Breast epithelium (tissue), 4 donors: ENCODE data around the gene HOXC5. TPM values are rescaled to one million over a fixed set of nuclear protein-coding genes. Genes with fewer than 3 reads are reported as not detected.

Experiments used
- DNase-seq, 2 donors: peaks; one replicate each; pipeline ENCODE4 v3.0.0-alpha.2; 2019; ENCODE audit warnings: low spot score in 2 of 2
- H3K27ac ChIP-seq, 2 donors: fragments of 200-600 bp; sonication (generic) in 1 of 2; one replicate each; pipeline ENCODE4 v1.5.1; 2016 to 2019; ENCODE audit warnings: mild to moderate bottlenecking in 1 of 2
- H3K27me3 ChIP-seq, 2 donors: fragments of 200-600 bp; sonication (generic) in 1 of 2; one replicate each; pipeline versions ENCODE4 v1.5.1 to v1.6.0; 2017 to 2019; ENCODE audit warnings: control low read depth in 1 of 2, mild to moderate bottlenecking in 1 of 2
- H3K36me3 ChIP-seq: fragments of 200-600 bp; one replicate; pipeline ENCODE4 v1.5.1; 2019
- H3K4me1 ChIP-seq, 2 donors: fragments of 200-600 bp; sonication (generic); one replicate each; pipeline ENCODE4 v1.5.1; 2016 to 2019; ENCODE audit warnings: control low read depth in 1 of 2
- H3K4me3 ChIP-seq, 3 donors: fragments of 200-600 bp; sonication (generic); 1 replicate in 2 of 3; 2 replicates in 1 of 3; pipeline ENCODE4 v1.5.1; 2016 to 2019; ENCODE audit warnings: mild to moderate bottlenecking in 3 of 3, moderate library complexity in 2 of 3
- H3K9me3 ChIP-seq, 2 donors: fragments of 200-600 bp; sonication (generic) in 1 of 2; one replicate each; pipeline ENCODE4 v1.5.1; 2016 to 2019; ENCODE audit warnings: control low read depth in 1 of 2
- CTCF ChIP-seq, 3 donors: fragments of 450-650 bp; IDR thresholded peaks; one replicate each; pipeline ENCODE4 v1.5.1; 2016 to 2017; ENCODE audit warnings: antibody characterized with exemption in 3 of 3, mild to moderate bottlenecking in 3 of 3, moderate library complexity in 3 of 3
- POLR2A ChIP-seq: fragments of 450-650 bp; IDR thresholded peaks from one replicate; pipeline ENCODE4 v1.6.1; 2016; ENCODE audit warnings: antibody characterized with exemption, mild to moderate bottlenecking, moderate library complexity
- POLR2AphosphoS5 ChIP-seq, 3 donors: sonication (generic); formaldehyde crosslinking; IDR thresholded peaks; one replicate each; pipeline ENCODE4 v1.6.1; 2017; ENCODE audit warnings: antibody characterized with exemption in 3 of 3
- intact Hi-C: fragments of 100-400 bp; cut with DNase I; formaldehyde crosslinking; loops from one replicate; pipeline ENCODE4 v1.15.1; 2023; ENCODE audit warnings: low total_unique reads
- total RNA-seq, 3 donors: library from RNA; depleted of rRNA; stranded (reverse); fragments of >200 nt; gene quantifications; one replicate each; pipeline ENCODE4 v1.1.0, GENCODE V29; 2016

The HOXC5 gene
- total RNA-seq, 3 donors from 2014 or later: 0.73 to 0.98 (median 0.96) TPM

- H3K36me3 ChIP-seq: no peaks in the 10 kb centered on the region
- no peak for DNase-seq
- peaks cover 3 to 82% of the 10 kb centered on the region in 2 donors for H3K27me3 ChIP-seq
- no peak for TF ChIP-seq POLR2AphosphoS5 (IDR thresholded peaks at IDR 0.05)
- TF ChIP-seq POLR2A: no peak
- no peak for TF ChIP-seq CTCF (IDR thresholded peaks at IDR 0.05)
- H3K4me3 ChIP-seq: peak overlapping the region in 1 of 3 donors; percentile 71
- H3K27ac ChIP-seq: no peak overlapping the region
- intact Hi-C loops: no loop called here
- H3K4me1 ChIP-seq: peaks cover 4 to 9% of the 10 kb centered on the region in 2 donors
- H3K9me3 ChIP-seq: no peaks in the 10 kb centered on the region
Measured at GRCh38 chr12:53993162-53994008, 39.5 kb upstream of the HOXC5 start.

- no peaks in the 10 kb centered on the region for H3K9me3 ChIP-seq
- no peaks in the 10 kb centered on the region for H3K36me3 ChIP-seq
- DNase-seq: no peak
- H3K27ac ChIP-seq: peak overlapping the region in 1 of 2 donors; percentile 91
- intact Hi-C loops: no loop called here
- TF ChIP-seq POLR2A: no peak
- no peak for TF ChIP-seq CTCF (IDR thresholded peaks at IDR 0.05)
- TF ChIP-seq POLR2AphosphoS5 (IDR thresholded peaks at IDR 0.05): no peak
- peaks cover 3 to 77% of the 10 kb centered on the region in 2 donors for H3K27me3 ChIP-seq
- peaks cover 4 to 9% of the 10 kb centered on the region in 2 donors for H3K4me1 ChIP-seq
- peak overlapping the region; percentile 47 to 71 (median 71) for H3K4me3 ChIP-seq
Measured at GRCh38 chr12:53994009-53994263, 38.9 kb upstream of the HOXC5 start.

- Histone ChIP-seq H3K9me3 (no peaks in the 10 kb centered on the region), H3K36me3 (no peaks in the 10 kb centered on the region), H3K27ac (peak overlapping the region; percentile 82 to 91), H3K27me3 (peaks cover 3 to 72% of the 10 kb centered on the region in 2 donors), H3K4me3 (peak overlapping the region; percentile 47 to 71 (median 71)), H3K4me1 (peaks cover 4 to 9% of the 10 kb centered on the region in 2 donors)
- DNase-seq: no peak
- intact Hi-C loops: no loop called here
- TF ChIP-seq POLR2AphosphoS5 (IDR thresholded peaks at IDR 0.05) (no peak), POLR2A (no peak), CTCF (IDR thresholded peaks at IDR 0.05) (no peak)
Measured at GRCh38 chr12:53994264-53995001, 38.4 kb upstream of the HOXC5 start.

GRCh38 chr12:53995002-53995377, 37.9 kb upstream of the HOXC5 start:
- Histone ChIP-seq H3K36me3 (no peaks in the 10 kb centered on the region), H3K9me3 (no peaks in the 10 kb centered on the region), H3K4me1 (peaks cover 4 to 9% of the 10 kb centered on the region in 2 donors), H3K27me3 (peaks cover 3 to 66% of the 10 kb centered on the region in 2 donors), H3K27ac (peak overlapping the region; percentile 82 to 91), H3K4me3 (peak overlapping the region; percentile 47 to 71 (median 71))
- TF ChIP-seq POLR2AphosphoS5 (IDR thresholded peaks at IDR 0.05) (no peak), CTCF (IDR thresholded peaks at IDR 0.05) (no peak), POLR2A (no peak)
- DNase-seq: no peak
- intact Hi-C loops: no loop called here
